OCI-LY7 (cell line): ENCODE measurements around the gene DBP.

Experiments
- CTCF ChIP-seq: fragments of 200-600 bp; sonication (generic); conservative IDR thresholded peaks from 2 replicates; pipeline ENCODE4 v1.5.1; 2014; ENCODE audit warnings: mild to moderate bottlenecking, antibody characterized with exemption, low read length, moderate library complexity, mixed read lengths
- EZH2phosphoT487 ChIP-seq: fragments of 200-600 bp; sonication (generic); IDR thresholded peaks from 2 replicates; pipeline ENCODE4 v1.6.1; 2018; ENCODE audit warnings: low read depth, borderline replicate concordance, mild to moderate bottlenecking, mixed run types, antibody characterized with exemption, low read length, moderate library complexity, mixed read lengths

- TF ChIP-seq CTCF (peak; percentile 94), EZH2phosphoT487 (no peak)
Observed at GRCh38 chr19:48588670-48589401, 48.3 kb downstream of the DBP start.
